Lung (tissue), 12 donors: Measurements from ENCODE around the gene MYH11. TPM values are rescaled to one million over a fixed set of nuclear protein-coding genes. Genes with fewer than 3 reads are reported as not detected.

Experiments
- ATAC-seq: fragments of 200-7000 bp; cut with Tn5 transposase; one replicate; pipeline ENCODE4 v1.9.1; 2020; ENCODE audit warnings: moderate number of reproducible peaks; ENCODE audit not compliant: insufficient read depth, low FRiP score
- DNase-seq, 3 donors: peaks; one replicate each; pipeline ENCODE4 v3.0.0-alpha.2; 2013 to 2017
- H3K27ac ChIP-seq, 2 donors: one replicate each; pipeline ENCODE4 v1.5.1; 2013; ENCODE audit warnings: mild to moderate bottlenecking in 2 of 2, moderate library complexity in 2 of 2, control low read depth in 1 of 2, inconsistent platforms in 1 of 2, low read depth in 1 of 2, low read length in 1 of 2
- H3K27me3 ChIP-seq, 3 donors: one replicate each; pipeline ENCODE4 v1.5.1; 2013; ENCODE audit warnings: low read length in 2 of 3; ENCODE audit not compliant: control insufficient read depth in 3 of 3, insufficient read depth in 3 of 3
- H3K36me3 ChIP-seq, 4 donors: one replicate each; pipeline ENCODE4 v1.5.1; 2013; ENCODE audit warnings: low read length in 4 of 4, mild to moderate bottlenecking in 1 of 4, moderate library complexity in 1 of 4; ENCODE audit not compliant: control insufficient read depth in 4 of 4, insufficient read depth in 4 of 4
- H3K4me1 ChIP-seq, 5 donors: one replicate each; pipeline ENCODE4 v1.5.1; 2013; ENCODE audit warnings: low read length in 5 of 5, mild to moderate bottlenecking in 2 of 5, moderate library complexity in 1 of 5; ENCODE audit not compliant: control insufficient read depth in 5 of 5, insufficient read depth in 5 of 5
- H3K4me3 ChIP-seq: one replicate; pipeline ENCODE4 v1.5.1; 2013; ENCODE audit warnings: mild to moderate bottlenecking, control low read depth, moderate library complexity
- H3K9ac ChIP-seq, 2 donors: one replicate each; pipeline ENCODE4 v1.5.1; 2013; ENCODE audit warnings: low read length in 2 of 2, control low read depth in 1 of 2; ENCODE audit not compliant: insufficient read depth in 1 of 2
- H3K9me3 ChIP-seq, 4 donors: one replicate each; pipeline ENCODE4 v1.5.1; 2013; ENCODE audit warnings: low read length in 3 of 4, mild to moderate bottlenecking in 1 of 4, moderate library complexity in 1 of 4; ENCODE audit not compliant: control insufficient read depth in 4 of 4, insufficient read depth in 3 of 4
- CTCF ChIP-seq: IDR thresholded peaks from 2 replicates; pipeline ENCODE4 v1.5.1; 2012; ENCODE audit warnings: mild to moderate bottlenecking; ENCODE audit errors: control extremely low read depth, extremely low read depth
- WGBS, 2 donors: extraction: QIAGEN DNeasy Blood & Tissue Kit; methylation state at CpG; one replicate each; pipeline ENCODE4 v1.1.7; 2013; 5-methylcytosine and 5-hydroxymethylcytosine counted together
- polyA plus RNA-seq, 2 donors: library from polyadenylated mRNA; stranded (reverse); fragments of 200-250 nt; gene quantifications; one replicate each; pipeline ENCODE4 v1.2.1, GENCODE V29; 2013
- total RNA-seq, 2 donors: library from RNA; depleted of rRNA in 1 of 2; stranded (reverse); fragments of >200 nt in 1 of 2; gene quantifications; one replicate each; pipeline ENCODE4 v1.2.1, GENCODE V29; 2014 to 2021
- donor health status: control.
- donor health status: control.
- donor health status: Bipolar disorder and iron deficiency.
- donor health status: healthy.
- donor health status: DM: yes; HTN: yes; CAD: no.

The MYH11 gene
- total and polyA plus RNA-seq, 4 donors = 25.7 to 146 (median 55.0) TPM

GRCh38 chr16:15751940-15752339 is 104.9 kb downstream of the MYH11 start:
- H3K27me3 ChIP-seq = no peaks in the 10 kb centered on the region
- H3K9me3 ChIP-seq = peaks cover 0 to 3% (median 1%) of the 10 kb centered on the region in 4 donors
- H3K27ac ChIP-seq = no peak overlapping the region
- no peak overlapping the region for H3K9ac ChIP-seq
- H3K4me3 ChIP-seq = no peak overlapping the region
- no peak for DNase-seq
- WGBS, 2 donors = 92 to 95% methylated on average over 7 of the region's 7 CpGs
- no peaks in the 10 kb centered on the region for H3K4me1 ChIP-seq
- no peak for ATAC-seq
- H3K36me3 ChIP-seq = peaks cover 0 to 2% (median 0%) of the 10 kb centered on the region in 4 donors
- TF ChIP-seq CTCF = no peak

GRCh38 chr16:15749985-15750384 is 106.8 kb downstream of the MYH11 start:
- TF ChIP-seq CTCF = no peak
- Histone ChIP-seq H3K4me3 (no peak overlapping the region), H3K9ac (no peak overlapping the region), H3K36me3 (peaks cover 0 to 5% (median 0%) of the 10 kb centered on the region in 4 donors), H3K27me3 (no peaks in the 10 kb centered on the region), H3K4me1 (no peaks in the 10 kb centered on the region), H3K9me3 (peaks cover 0 to 1% (median 0%) of the 10 kb centered on the region in 4 donors), H3K27ac (no peak overlapping the region)
- no peak for DNase-seq
- WGBS, 2 donors = 85 to 90% methylated on average over 18 of the region's 18 CpGs
- ATAC-seq = no peak

- Histone ChIP-seq H3K27ac (no peak overlapping the region), H3K9me3 (no peaks in the 10 kb centered on the region), H3K4me3 (no peak overlapping the region), H3K36me3 (peaks cover 0 to 7% (median 0%) of the 10 kb centered on the region in 4 donors), H3K4me1 (no peaks in the 10 kb centered on the region), H3K27me3 (no peaks in the 10 kb centered on the region), H3K9ac (no peak overlapping the region)
- no peak for TF ChIP-seq CTCF
- ATAC-seq (no peak), DNase-seq (no peak)
- WGBS, 2 donors = 42 to 51% methylated on average over 2 of the region's 2 CpGs
These were observed 107.5 kb downstream of the MYH11 start for GRCh38 chr16:15749371-15749770.

GRCh38 chr16:15748654-15749053 is 108.2 kb downstream of the MYH11 start:
- no peak for DNase-seq
- Histone ChIP-seq H3K4me1 (no peaks in the 10 kb centered on the region), H3K27me3 (no peaks in the 10 kb centered on the region), H3K9me3 (no peaks in the 10 kb centered on the region), H3K36me3 (peaks cover 0 to 8% (median 0%) of the 10 kb centered on the region in 4 donors), H3K4me3 (no peak overlapping the region), H3K9ac (no peak overlapping the region), H3K27ac (no peak overlapping the region)
- 91 to 93% methylated on average over 2 of the region's 2 CpGs for WGBS, 2 donors
- no peak for ATAC-seq
- TF ChIP-seq CTCF = no peak
